A673 (cell line): ENCODE data around the gene CNGA3. TPM values are rescaled to one million over a fixed set of nuclear protein-coding genes. Genes with fewer than 3 reads are reported as not detected.

ENCODE experiments used
- BruUV-seq: library from RNA; stranded (reverse); fragments of 400-500 nt; replicated peaks from 2 replicates; lab custom pipeline; 2021; lab: Mats Ljungman, UMichigan
- CTCF ChIA-PET: fragments of 300-600 bp; sonication (Branson Sonifier 250); formaldehyde crosslinking; loops from one replicate; lab custom pipeline; 2022; ENCODE audit warnings: antibody characterized with exemption; lab: Charles Lee
- POLR2A ChIA-PET: fragments of 300-600 bp; sonication (Branson Sonifier 250); formaldehyde crosslinking; loops from one replicate; lab custom pipeline; 2022; ENCODE audit warnings: antibody characterized with exemption; ENCODE audit not compliant: low non-redundant PET; lab: Charles Lee
- DNase-seq: peaks from one replicate; pipeline ENCODE4 v3.0.0-alpha.2; 2015; ENCODE audit warnings: low spot score
- H3K27ac ChIP-seq: fragments of 200-600 bp; sonication (generic); 2 replicates; pipeline ENCODE4 v1.5.1; 2016; ENCODE audit warnings: mixed run types, low read depth, mild to moderate bottlenecking, mixed read lengths, antibody characterized with exemption, low read length; ENCODE audit not compliant: poor library complexity, severe bottlenecking
- H3K27me3 ChIP-seq: fragments of 200-600 bp; sonication (generic); replicated peaks from 2 replicates; pipeline ENCODE4 v1.6.1; 2017; ENCODE audit warnings: mixed run types, low read depth, mild to moderate bottlenecking, mixed read lengths, antibody characterized with exemption, low read length; ENCODE audit not compliant: insufficient read depth, poor library complexity
- H3K36me3 ChIP-seq: fragments of 200-600 bp; sonication (generic); 2 replicates; pipeline ENCODE4 v1.6.1; 2016; ENCODE audit warnings: mixed run types, mild to moderate bottlenecking, mixed read lengths, antibody characterized with exemption, low read length; ENCODE audit not compliant: insufficient read depth, poor library complexity, severe bottlenecking
- H3K4me1 ChIP-seq: fragments of 200-600 bp; sonication (generic); 2 replicates; pipeline ENCODE4 v1.6.1; 2017; ENCODE audit warnings: mixed run types, mild to moderate bottlenecking, mixed read lengths, antibody characterized with exemption, low read length; ENCODE audit not compliant: insufficient read depth, poor library complexity, severe bottlenecking
- H3K4me3 ChIP-seq: fragments of 200-600 bp; sonication (generic); 2 replicates; pipeline ENCODE4 v1.5.1; 2016; ENCODE audit warnings: low read depth, mixed run types, mild to moderate bottlenecking, mixed read lengths, low read length; ENCODE audit not compliant: poor library complexity, severe bottlenecking
- H3K9me3 ChIP-seq: fragments of 200-600 bp; sonication (generic); 2 replicates; pipeline ENCODE4 v1.6.1; 2016; ENCODE audit warnings: mixed run types, low read depth, mild to moderate bottlenecking, mixed read lengths, antibody characterized with exemption, low read length; ENCODE audit not compliant: poor library complexity, severe bottlenecking
- CTCF ChIP-seq: fragments of 300-800, 200-600 bp; sonication (generic); conservative IDR thresholded peaks from 2 replicates; pipeline ENCODE4 v1.5.1; 2017; ENCODE audit warnings: low read depth, mild to moderate bottlenecking, antibody characterized with exemption, low read length, moderate library complexity, mixed read lengths
- EZH2 ChIP-seq: fragments of 200-600 bp; sonication (generic); IDR thresholded peaks from 2 replicates; pipeline ENCODE4 v1.6.1; 2017; ENCODE audit warnings: borderline replicate concordance, low read depth, mild to moderate bottlenecking, mixed read lengths, antibody characterized with exemption, low read length; ENCODE audit not compliant: poor library complexity, severe bottlenecking
- intact Hi-C: fragments of 100-400 bp; cut with micrococcal nuclease; formaldehyde crosslinking; loops from one replicate; pipeline ENCODE4 v1.10.0; 2022; ENCODE audit not compliant: unreplicated experiment
- total RNA-seq: library from RNA; stranded (reverse); gene quantifications from 2 replicates; pipeline ENCODE4 v1.2.3, GENCODE V29; 2021

The CNGA3 gene
- total RNA-seq, 1 experiment from 2014 or later = not detected

GRCh38 chr2:98357849-98358248, 11.6 kb downstream of the CNGA3 start:
- Histone ChIP-seq H3K4me1 (no peaks in the 10 kb centered on the region), H3K9me3 (no peaks in the 10 kb centered on the region), H3K36me3 (no peaks in the 10 kb centered on the region), H3K27ac (no peak overlapping the region), H3K4me3 (no peak overlapping the region), H3K27me3 (peaks cover 25% of the 10 kb centered on the region)
- DNase-seq = no peak
- POLR2A ChIA-PET = no interaction called here
- TF ChIP-seq CTCF (no peak), EZH2 (no peak)
- no TSS peak for BruUV-seq
- CTCF ChIA-PET = no interaction called here
- intact Hi-C loops = no loop called here

- no peak for DNase-seq
- no peaks in the 10 kb centered on the region for H3K4me1 ChIP-seq
- POLR2A ChIA-PET = no interaction called here
- H3K36me3 ChIP-seq = no peaks in the 10 kb centered on the region
- TF ChIP-seq CTCF (no peak), EZH2 (no peak)
- H3K27ac ChIP-seq = no peak overlapping the region
- intact Hi-C loops = no loop called here
- CTCF ChIA-PET = no interaction called here
- no TSS peak for BruUV-seq
- no peaks in the 10 kb centered on the region for H3K9me3 ChIP-seq
- H3K27me3 ChIP-seq = peaks cover 25% of the 10 kb centered on the region
- no peak overlapping the region for H3K4me3 ChIP-seq
These were observed 13.7 kb downstream of the CNGA3 start for GRCh38 chr2:98359986-98360385.

- intact Hi-C loops = no loop called here
- no peak for TF ChIP-seq CTCF
- TF ChIP-seq EZH2 = no peak
- Histone ChIP-seq H3K4me3 (no peak overlapping the region), H3K27me3 (peaks cover 9% of the 10 kb centered on the region), H3K27ac (no peak overlapping the region), H3K9me3 (no peaks in the 10 kb centered on the region), H3K4me1 (no peaks in the 10 kb centered on the region), H3K36me3 (no peaks in the 10 kb centered on the region)
- CTCF ChIA-PET = no interaction called here
- BruUV-seq = no TSS peak
- POLR2A ChIA-PET = no interaction called here
- no peak for DNase-seq
These were observed 21.5 kb downstream of the CNGA3 start for GRCh38 chr2:98367721-98368120.
